Right lobe of liver (tissue), 4 donors: ENCODE data around the gene MTMR12.

Source experiments
- POLR2A ChIP-seq: fragments of 450-650 bp; IDR thresholded peaks from one replicate; pipeline ENCODE4 v1.6.1; 2017; ENCODE audit warnings: antibody characterized with exemption, mild to moderate bottlenecking
- TF ChIP-seq, protein P1 (sequence below), 4 donors: fragments of 200-600 bp in 3 of 4; fragments of 450-650 bp in 1 of 4; IDR thresholded peaks; one replicate each; pipeline versions ENCODE4 v1.5.1 to v1.8.0; 2016 to 2022; ENCODE audit warnings: antibody characterized with exemption in 4 of 4, mild to moderate bottlenecking in 2 of 4
- donor health status: DM: no; HTN: no; CAD: no.
- donor health status: DM: no; HTN: no; CAD: no.
- donor health status: DM: no; HTN: yes; CAD: no.

DNA sequence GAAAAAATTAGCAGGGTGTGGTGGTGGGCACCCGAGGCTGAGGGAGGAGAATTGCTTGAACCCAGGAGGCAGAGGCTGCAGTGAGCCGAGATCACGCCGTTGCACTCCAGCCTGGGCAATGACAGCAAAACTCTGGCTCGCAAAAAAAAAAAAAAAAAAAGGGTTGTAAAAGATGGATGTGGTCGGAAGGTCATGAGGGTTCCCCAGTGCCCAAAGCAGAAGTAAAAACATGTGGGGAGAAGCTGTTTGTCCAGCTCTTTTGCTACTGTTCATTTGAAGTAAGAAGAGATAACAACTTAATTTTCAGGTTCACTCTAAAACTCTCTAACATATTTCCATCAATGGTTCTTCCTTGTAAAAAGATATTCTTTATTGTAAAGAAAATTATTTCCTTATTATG lies 81.5 kb downstream of the MTMR12 start:
- TF ChIP-seq, protein P1, sequence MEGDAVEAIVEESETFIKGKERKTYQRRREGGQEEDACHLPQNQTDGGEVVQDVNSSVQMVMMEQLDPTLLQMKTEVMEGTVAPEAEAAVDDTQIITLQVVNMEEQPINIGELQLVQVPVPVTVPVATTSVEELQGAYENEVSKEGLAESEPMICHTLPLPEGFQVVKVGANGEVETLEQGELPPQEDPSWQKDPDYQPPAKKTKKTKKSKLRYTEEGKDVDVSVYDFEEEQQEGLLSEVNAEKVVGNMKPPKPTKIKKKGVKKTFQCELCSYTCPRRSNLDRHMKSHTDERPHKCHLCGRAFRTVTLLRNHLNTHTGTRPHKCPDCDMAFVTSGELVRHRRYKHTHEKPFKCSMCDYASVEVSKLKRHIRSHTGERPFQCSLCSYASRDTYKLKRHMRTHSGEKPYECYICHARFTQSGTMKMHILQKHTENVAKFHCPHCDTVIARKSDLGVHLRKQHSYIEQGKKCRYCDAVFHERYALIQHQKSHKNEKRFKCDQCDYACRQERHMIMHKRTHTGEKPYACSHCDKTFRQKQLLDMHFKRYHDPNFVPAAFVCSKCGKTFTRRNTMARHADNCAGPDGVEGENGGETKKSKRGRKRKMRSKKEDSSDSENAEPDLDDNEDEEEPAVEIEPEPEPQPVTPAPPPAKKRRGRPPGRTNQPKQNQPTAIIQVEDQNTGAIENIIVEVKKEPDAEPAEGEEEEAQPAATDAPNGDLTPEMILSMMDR (IDR thresholded peaks at IDR 0.05) = no peak
- TF ChIP-seq POLR2A = no peak
